22Rv1 (cell line): ENCODE results near the gene ACKR1.

Experiments used
- CTCF ChIP-seq: fragments of 450-650 bp; IDR thresholded peaks from 2 replicates; pipeline ENCODE4 v1.5.1; 2017; ENCODE audit warnings: mild to moderate bottlenecking
- ZFX ChIP-seq: fragments of 450-650 bp; IDR thresholded peaks from 2 replicates; pipeline ENCODE4 v1.6.1; 2017; ENCODE audit warnings: antibody characterized with exemption, borderline replicate concordance

- TF ChIP-seq CTCF = no peak
- TF ChIP-seq ZFX = no peak
These were observed 34.0 kb upstream of the ACKR1 start for GRCh38 chr1:159170639-159171038.
